GM11168 (cell line): ENCODE data around the gene GPA33.

Experiments
- in situ Hi-C: fragments of 300-500 bp; cut with MboI; formaldehyde crosslinking; loops from one replicate; pipeline ENCODE4 v1.12.0; 2022; ENCODE audit warnings: low sequenced_read_pairs; ENCODE audit not compliant: unreplicated experiment

The GPA33 gene

DNA sequence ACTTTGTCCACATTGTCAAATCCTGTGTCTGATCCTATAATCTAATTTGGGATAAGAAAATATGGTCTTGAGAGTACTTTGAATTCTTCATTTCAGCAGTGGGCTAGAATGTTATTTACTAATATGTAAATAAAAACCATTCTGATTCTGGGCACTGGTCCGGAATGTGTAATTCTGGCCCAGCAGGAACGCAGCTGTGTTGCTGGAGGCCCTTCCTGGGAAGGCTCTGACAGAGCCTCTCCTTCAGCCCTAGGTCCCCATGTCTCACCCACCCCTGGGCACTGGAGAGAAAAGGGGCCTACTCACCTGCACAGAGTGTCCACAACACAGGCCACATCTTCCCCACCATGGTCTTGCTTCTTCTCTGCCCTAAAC is 251 bp downstream of the GPA33 start:
- in situ Hi-C loops = no loop called here

DNA sequence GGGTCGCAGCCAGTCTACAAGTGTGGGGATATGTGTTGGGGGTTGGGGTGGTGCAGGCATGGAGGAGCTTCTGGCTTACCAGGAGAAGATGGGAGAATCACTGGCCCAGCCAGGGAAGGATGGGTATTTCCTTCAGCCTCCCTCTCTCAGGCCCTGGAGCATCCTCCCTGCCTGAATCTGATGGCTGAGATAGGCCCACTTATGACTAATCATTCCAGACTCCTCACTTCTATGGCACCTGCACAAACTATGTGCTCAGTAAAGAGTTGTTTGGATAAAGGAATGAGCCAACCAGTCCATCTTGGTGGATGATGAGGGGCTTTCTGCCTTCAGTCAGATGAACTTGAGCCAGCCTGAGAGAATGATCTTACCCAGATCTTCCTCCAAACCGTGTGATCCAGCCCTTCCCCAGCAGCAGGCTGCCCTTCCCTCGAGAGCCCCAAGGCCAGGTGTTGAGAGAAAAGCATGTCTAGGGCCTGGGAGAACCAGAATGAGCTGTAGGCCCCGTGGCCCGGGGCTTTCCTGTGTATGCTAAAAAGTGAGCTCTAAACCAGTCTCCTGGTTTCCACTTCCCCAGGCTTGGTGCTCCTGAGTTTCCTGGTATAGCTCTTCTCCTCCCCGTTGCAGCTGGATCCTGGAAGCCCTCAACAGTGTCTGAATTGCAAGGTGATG is 1.3 kb downstream of the GPA33 start:
- in situ Hi-C loops = no loop called here

DNA sequence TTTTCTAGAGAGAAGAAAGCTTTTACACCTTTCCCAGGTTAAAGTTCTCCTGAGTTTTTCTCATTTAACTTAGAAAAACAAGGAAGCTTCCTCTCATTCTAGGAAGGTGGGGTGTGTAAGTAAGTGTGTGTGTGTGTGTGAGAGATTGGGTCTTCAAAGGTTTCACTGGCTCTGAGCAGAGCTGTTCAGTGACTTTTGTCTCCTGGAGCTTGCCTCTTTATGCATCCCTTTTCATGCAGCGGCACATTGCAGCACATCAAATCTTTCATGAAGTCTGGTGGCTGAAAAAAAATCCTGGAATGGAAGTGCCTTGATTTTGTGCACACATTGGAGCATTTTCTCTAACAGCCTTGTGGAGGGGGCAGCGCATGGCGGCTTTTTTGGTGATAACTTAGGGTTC is 3.4 kb downstream of the GPA33 start:
- in situ Hi-C loops = no loop called here

DNA sequence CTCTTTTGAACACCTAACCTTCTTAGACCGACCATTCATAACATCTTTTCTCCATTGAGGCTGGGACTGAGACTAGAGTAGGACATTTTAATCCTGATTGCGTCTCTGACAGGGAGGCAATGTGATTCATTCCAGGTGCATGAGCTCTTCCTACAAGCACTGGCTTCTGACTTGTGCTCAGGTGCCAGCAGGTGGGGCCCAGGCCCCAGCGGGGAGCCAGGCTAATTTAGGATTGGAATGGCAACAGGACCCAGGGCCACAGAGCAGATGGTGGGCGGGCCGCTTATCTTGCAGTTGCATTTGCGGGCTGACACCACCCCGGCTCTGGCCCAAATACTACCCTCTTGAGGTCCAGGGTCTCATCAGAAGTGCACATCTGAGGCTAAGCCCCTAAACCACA is 4.1 kb downstream of the GPA33 start:
- in situ Hi-C loops = no loop called here

DNA sequence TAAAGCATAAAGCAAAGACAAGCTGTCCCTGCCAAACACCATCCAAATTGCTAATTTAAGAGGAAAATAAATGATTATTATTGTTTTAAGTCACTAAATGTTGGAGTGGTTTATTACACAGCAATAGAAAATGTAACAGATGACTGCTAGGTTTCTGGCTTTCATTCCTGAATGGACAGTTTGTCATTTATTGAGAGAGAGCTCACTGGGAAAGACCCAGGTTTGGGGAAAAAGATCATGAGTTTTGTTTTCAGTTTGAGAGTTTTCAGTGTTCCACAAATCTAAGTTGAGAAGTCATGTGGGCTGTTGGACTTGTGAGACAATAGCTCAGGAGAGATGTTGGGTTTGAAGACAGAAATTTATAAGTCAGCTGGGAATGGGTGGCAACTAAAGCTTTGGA is 5.4 kb downstream of the GPA33 start:
- in situ Hi-C loops = no loop called here

DNA sequence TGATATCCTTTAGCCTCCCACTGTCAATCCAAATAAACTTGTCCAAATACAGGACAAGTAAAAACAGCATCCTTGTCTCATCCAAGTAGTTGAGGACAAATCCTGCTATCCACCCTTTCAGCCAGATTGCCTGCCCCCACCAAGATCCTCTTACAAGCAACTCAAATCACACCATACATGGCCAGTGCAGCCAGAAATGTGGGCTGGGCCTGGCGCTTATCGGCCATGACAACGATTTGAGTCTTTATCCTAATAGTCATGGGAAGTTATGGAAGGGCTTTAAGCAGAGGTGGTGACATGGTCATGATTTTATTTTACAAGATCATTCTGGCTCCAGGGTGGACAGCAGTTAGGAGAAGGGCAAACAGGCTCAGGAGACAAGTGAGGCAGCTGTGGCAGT is 6.3 kb downstream of the GPA33 start:
- in situ Hi-C loops = no loop called here

DNA sequence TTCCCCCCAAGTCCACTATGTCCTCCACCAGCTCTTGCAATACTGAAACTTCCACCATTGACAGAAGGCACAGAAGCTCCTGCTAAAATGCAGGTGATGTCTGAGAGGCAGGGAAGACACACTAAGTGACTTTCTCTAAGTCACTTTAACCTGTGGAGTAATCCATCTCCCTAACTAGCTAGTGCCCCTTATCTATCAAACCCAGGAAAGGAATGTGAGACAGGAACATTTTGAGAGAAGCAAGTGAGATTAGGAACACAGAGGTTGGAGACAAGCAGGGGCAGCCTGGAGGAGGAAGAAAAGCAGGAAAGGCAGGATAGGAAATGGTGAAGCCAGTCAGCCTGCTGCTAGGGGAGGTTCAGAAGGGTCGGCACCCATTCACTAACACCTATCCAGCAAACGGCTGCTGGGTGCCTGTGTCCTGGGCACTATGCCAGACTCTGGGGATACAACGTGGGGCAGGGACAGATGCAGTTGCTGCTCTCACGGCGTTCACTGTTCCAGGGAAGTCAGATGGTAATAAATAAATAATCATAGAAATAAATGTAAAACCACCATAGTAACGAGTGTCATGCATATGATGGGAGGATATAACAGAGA is 7.0 kb downstream of the GPA33 start:
- in situ Hi-C loops = no loop called here

DNA sequence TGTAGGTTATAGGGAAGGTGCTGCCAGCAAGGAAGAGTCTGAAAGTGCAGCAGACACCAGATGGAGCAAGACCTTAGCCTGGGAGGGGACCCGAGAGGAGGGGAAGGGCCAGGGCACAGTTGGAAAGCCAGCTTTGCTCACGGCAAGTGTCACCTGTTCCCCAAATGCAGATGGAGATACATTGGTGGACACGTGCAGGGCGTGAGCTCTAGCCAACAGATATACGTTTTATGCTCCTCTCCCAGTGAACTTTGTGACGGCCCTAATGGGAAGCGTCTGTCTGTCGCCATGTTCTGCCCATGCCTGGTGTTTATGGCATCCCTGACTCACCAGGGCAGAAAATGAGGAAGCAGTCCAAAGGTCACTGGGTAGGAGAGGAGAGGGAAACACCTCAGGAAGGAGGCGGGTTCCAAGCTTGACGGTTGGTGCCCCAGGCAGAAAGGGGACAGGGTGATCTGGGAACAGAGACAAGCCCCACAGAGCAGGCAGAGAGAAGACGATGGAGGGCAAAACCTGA is 7.6 kb downstream of the GPA33 start:
- in situ Hi-C loops = no loop called here

DNA sequence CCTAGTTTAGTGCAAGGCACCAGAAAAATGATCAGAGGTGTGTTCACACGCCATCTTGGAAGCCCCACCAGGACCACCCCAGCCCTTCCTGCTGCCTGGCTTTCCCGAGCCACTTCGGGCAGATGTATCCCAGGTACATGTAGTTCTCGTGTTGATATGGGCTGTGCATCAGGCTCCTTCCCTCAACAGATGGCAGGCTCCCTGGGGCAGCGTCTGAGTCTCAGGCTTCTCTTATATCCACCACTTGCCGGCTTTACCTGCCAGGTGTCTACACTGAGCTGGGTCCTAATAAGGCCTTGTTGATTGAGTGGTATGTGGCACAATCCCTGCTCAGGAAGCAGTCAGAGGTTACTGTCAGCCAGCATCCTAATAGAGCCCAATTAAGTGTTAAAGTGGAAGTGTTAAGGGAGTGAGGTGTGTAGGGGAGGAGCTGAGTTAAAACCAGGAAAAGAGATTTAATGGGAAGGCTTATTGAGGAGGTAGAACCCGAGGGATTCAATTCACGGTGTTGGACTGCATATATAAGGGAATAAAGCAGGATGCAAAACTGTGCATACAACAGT is 8.5 kb downstream of the GPA33 start:
- in situ Hi-C loops = no loop called here

DNA sequence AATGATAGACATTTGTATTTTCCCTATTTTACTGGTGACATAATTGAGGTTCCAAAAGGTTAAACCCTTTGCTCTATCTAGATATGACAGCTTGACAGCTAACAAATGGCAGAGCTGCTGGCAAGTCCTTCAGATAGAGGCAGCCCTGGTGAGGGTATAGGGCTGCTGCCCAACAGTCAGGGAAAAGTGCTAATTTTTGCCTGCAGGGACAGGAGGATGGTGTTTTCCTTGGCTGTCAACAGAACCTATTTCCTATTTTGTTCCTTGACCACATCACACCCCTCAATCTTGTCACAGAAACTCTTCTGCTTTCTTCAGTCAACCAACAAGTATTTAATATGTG is 12.3 kb downstream of the GPA33 start:
- in situ Hi-C loops = no loop called here

DNA sequence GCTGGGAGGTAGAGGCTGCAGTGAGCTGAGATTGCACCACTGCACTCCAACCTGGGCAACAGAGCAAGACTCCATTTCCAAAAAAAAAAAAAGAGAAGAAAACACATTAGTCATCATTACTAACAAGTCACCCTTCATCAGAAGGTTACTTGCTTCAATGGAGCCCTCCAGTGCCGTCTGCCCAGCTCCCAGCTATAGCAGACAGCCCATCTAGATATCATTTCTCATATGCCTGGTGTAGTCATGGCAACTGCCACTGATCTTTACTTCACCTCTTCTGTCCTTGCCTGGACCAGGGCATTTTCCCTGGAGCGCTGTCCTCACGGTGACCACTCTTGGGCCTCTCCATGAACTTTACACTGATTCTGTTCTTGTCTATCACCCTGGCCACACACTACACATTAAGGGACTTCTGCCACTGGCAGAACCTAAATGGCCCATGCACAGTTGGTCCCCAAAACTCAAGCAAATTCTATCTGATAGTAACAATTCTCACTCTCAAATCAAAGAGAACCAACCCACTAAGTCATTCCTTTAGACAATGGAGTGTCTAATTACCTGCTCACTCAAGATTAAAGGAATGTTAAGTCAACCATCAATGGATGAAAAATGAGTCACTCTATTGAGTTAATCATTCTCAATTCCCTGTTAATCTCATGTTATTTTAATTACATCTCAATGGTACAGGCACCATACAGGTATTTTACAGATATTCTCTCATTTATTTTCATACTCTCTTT is 12.9 kb downstream of the GPA33 start:
- in situ Hi-C loops = no loop called here

DNA sequence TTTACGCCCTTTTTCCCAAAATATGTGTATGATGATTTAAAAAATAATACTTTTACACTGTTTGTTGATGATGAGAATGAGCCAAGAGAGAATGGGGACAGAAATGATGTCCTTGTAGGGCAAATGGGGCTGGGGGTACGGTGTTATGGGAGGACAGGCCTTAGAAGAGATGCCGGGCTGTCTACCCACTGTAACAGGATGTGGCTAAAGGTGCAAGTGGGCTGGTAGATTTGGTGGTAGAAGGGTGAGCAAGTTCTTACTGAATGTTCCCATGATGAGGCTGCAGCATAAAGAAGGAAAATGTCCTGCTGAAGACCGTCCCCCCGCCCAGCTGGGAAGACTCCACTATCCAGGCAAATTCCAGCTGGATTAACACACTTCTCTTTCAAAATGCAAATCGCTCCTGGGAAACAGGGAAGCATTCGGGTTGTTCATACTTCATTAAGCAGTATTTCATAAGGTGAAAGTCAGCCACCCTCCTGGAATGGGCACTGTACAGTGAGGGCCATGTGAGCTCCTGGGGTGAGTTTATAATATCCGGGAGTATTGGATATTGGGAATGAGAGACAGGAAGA is 14.0 kb downstream of the GPA33 start:
- in situ Hi-C loops = no loop called here

DNA sequence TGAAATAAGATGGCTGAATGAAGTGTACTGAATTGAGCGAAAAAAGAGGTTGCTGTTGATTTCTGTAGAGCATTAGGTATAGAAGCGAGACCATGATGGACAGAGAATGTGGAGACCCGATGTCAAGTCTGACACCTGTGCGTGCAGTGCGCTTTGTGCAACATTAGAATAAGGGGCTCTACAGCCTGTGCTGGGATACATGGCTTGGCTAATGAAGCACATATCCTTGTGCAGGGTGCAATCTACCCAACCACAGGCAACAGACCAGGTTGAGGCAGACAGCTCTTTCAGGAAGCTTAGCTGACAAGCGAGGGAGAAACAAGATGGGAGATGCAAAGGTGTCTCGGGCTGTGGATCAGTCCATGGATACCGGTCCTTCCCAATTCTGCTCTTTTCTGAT is 18.9 kb downstream of the GPA33 start:
- in situ Hi-C loops = no loop called here

DNA sequence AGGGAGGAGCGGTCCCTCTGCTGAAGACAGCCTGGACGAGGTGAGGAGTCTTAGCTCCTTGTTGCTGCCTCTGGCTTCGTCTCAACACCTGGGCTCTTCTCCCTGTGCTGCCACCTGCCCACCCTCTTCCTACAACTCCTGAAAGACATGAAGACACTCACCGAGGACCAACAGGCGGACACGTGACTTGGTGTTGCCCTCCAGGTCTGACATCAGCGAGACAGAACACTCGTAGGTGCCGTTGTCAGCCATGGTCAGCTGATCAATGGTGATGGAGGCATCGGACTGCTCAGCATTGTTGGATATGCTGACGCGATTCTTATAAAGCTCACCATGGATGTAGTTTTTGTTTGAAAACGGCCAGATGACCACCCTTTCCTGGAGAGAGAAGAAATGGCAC is 21.4 kb downstream of the GPA33 start:
- in situ Hi-C loops = loop anchor here (5.0 to 10.0 kb wide), 2 partner anchors 146 to 374 kb away; no protein-coding TSS in a partner anchor

DNA sequence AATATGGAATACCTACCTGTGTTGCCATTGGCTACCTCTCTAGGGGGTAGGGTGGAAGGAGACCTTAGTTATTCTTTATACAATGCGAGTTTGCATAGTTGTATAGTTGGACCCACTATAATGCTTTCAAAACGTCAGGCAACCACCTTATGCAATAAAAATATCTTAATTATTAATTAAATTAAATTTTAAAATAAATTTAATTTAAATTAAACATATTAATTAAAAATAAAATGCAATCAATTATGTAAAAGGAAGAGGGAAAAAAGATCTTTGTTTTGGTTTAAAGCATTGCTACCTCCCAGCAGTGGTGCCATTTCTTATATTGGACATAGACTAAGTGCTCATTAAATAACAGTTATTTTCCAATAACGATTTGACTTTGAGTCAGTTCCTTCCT is 22.3 kb downstream of the GPA33 start:
- in situ Hi-C loops = loop anchor here (5.0 to 10.0 kb wide), 2 partner anchors 147 to 374 kb away; no protein-coding TSS in a partner anchor

DNA sequence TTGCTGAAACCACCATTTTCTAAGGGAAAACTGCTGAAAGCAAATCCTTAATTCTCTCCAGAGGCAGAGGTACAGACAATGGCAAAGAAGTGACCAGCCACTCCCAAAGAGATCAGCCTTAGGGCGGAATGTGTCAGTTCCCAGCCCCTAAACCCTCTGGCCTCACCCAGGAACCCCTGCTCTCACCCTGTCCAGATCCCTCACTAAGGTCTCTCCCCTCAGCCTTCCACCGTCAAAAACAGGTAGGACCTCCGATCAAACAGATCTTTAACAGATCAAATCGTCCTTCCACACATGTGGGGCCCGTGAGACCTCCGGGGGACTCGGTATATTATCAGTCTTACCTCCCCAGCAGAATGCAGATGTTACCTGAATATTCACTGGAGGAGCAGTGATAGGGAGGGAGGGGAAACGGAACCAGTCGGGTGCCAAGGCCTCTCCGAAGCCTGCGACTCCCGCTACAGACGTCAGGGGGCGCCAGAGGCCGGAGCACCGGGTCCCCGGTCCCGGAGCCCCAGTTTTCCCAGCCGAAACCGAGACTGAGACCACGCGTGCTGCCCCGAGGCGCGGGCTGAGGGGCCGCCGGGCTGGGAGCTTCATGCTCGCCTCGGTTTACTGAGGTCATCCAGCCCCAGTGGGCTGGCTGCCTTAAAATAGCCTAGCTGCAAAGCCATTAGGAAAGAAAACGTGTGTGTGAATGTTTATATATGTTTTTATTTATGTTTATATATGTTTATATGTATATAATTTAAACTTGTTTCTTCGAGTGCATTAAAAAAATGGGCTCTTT is 23.6 kb downstream of the GPA33 start:
- in situ Hi-C loops = loop anchor here (5.0 to 10.0 kb wide), 2 partner anchors 148 to 376 kb away; no protein-coding TSS in a partner anchor

DNA sequence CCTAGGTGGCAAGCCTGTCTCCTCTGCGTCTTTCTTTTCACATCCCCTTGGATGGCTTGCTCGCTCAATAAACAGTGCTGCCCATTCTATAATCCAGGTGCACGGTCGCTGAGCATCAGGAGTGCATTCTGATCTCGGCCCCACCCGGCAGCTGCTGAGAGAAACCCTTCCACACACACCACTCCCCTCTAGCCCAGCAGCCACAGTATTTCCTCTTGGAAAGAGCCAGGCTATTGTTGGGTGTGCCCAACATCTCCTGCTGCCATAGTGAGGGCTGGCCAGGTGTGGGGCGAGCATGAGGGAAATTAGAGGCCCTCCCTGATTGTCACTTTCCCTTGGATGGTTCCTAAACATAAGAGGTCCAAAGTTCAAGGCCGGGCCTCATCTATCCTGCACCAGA is 24.7 kb downstream of the GPA33 start:
- in situ Hi-C loops = loop anchor here (5.0 to 10.0 kb wide), 2 partner anchors 149 to 377 kb away; no protein-coding TSS in a partner anchor

DNA sequence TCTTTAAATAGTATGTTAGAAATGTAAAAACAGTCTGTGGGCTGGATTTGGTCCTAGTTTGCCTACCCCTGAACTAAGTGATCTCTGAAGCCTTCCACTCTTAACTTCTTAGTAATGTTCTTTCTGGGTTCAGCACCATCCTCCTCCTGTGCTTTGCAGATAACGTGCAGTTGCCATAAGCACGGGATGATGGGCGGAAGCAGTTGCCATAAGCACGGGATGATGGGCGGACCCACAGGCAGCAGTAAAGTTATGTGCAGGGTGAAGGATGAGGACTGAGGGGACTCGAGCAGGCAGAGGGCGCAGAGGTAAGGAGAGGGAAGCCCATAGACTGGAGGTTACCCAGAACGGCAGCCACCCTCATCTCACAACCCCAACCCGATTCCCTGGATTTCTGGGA is 25.6 kb downstream of the GPA33 start:
- in situ Hi-C loops = loop anchor here (5.0 to 10.0 kb wide), 3 partner anchors 150 to 378 kb away; no protein-coding TSS in a partner anchor

DNA sequence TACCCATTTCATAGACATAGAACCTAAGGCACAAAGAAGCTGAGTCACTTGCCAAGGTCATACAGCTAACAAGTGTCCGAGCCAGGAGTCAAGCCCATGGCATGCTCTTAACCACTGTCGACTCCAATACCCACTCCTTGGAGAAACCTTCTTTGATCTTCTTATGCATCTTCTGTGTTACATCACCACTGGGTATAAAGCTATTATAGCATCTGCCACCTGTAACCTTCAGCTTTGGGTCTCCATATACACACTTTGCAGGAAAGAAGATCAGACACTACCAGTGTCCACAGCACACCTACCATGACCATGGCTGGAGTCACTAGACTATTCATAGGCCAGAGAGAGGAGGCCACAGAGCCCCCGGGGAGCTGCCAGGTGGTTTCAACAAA is 29.1 kb downstream of the GPA33 start:
- in situ Hi-C loops = loop anchor here (5.0 to 10.0 kb wide), 2 partner anchors 149 to 154 kb away; no protein-coding TSS in a partner anchor
